B cell (primary cell): ENCODE measurements around the gene DDB1. TPM values are rescaled to one million over a fixed set of nuclear protein-coding genes. Genes with fewer than 3 reads are reported as not detected.
A peak's percentile ranks its signal among the peaks of the same experiment; 100 is the strongest.

Source experiments
- ATAC-seq: fragments of 200-7000 bp; cut with Tn5 transposase; one replicate; pipeline ENCODE4 v1.10.0; 2021; ENCODE audit warnings: low read depth, mild to moderate bottlenecking, moderate number of reproducible peaks, moderate library complexity
- CTCF ChIA-PET: fragments of 350-600 bp; sonication (Branson Sonifier 250); formaldehyde crosslinking; loops from one replicate; lab custom pipeline; 2021; ENCODE audit warnings: antibody characterized with exemption, inconsistent platforms; lab: Charles Lee
- POLR2A ChIA-PET: fragments of 350-600 bp; sonication (Branson Sonifier 250); formaldehyde crosslinking; loops from one replicate; lab custom pipeline; 2021; ENCODE audit warnings: antibody characterized with exemption; lab: Charles Lee
- DNase-seq: peaks from one replicate; pipeline ENCODE4 v3.0.0; 2013
- H2AFZ ChIP-seq: 2 replicates; pipeline ENCODE4 v1.6.1; 2012; ENCODE audit warnings: mild to moderate bottlenecking, low read depth, low read length; ENCODE audit not compliant: insufficient read depth, poor library complexity, severe bottlenecking
- H3K27ac ChIP-seq, 2 donors: 1 replicate in 1 of 2; 2 replicates in 1 of 2; pipeline ENCODE4 v1.5.1; 2012 to 2013; ENCODE audit warnings: low read length in 2 of 2, mild to moderate bottlenecking in 2 of 2, moderate library complexity in 1 of 2
- H3K27me3 ChIP-seq, 4 experiments: fragments of 200-600 bp in 1 of 4; sonication (generic) in 1 of 4; replicated peaks in 1 of 4; 1 replicate in 2 of 4; 2 replicates in 2 of 4; pipeline versions ENCODE4 v1.6.1 to v1.7.0; 2013 to 2016; ENCODE audit warnings: low read length in 3 of 4, mild to moderate bottlenecking in 2 of 4, mixed read lengths in 1 of 4, moderate library complexity in 1 of 4; ENCODE audit not compliant: insufficient read depth in 4 of 4, control insufficient read depth in 3 of 4; ENCODE audit errors: control extremely low read depth in 1 of 4
- H3K36me3 ChIP-seq, 2 experiments: replicated peaks in 1 of 2; 1 replicate in 1 of 2; 2 replicates in 1 of 2; pipeline versions ENCODE4 v1.6.1 to v1.7.1; 2013; ENCODE audit warnings: low read length in 1 of 2; ENCODE audit not compliant: insufficient read depth in 2 of 2, control insufficient read depth in 1 of 2; ENCODE audit errors: control extremely low read depth in 1 of 2, extremely low read depth in 1 of 2
- H3K4me1 ChIP-seq, 2 donors: fragments of 200-600 bp in 1 of 2; sonication (generic) in 1 of 2; 1 replicate in 1 of 2; 2 replicates in 1 of 2; pipeline versions ENCODE4 v1.5.1 to v1.6.1; 2013 to 2017; ENCODE audit warnings: low read length in 2 of 2; ENCODE audit not compliant: control insufficient read depth in 2 of 2, insufficient read depth in 2 of 2
- H3K4me2 ChIP-seq: replicated peaks from 2 replicates; pipeline ENCODE3; 2012; ENCODE audit warnings: mild to moderate bottlenecking, low read depth, low read length; ENCODE audit not compliant: poor library complexity, severe bottlenecking
- H3K4me3 ChIP-seq, 5 experiments: fragments of 200-600 bp in 1 of 5; sonication (generic) in 1 of 5; 1 replicate in 3 of 5; 2 replicates in 2 of 5; pipeline versions ENCODE4 v1.5.1 to v1.7.0; 2011 to 2016; ENCODE audit warnings: low read length in 4 of 5, mild to moderate bottlenecking in 4 of 5, low read depth in 2 of 5, control low read depth in 1 of 5, moderate library complexity in 1 of 5; ENCODE audit not compliant: insufficient read depth in 1 of 5; ENCODE audit errors: control extremely low read depth in 1 of 5, extremely low read depth in 1 of 5
- H3K79me2 ChIP-seq: fragments of 200-600 bp; sonication (generic); one replicate; pipeline ENCODE4 v1.6.0; 2016; ENCODE audit warnings: low read length; ENCODE audit not compliant: control insufficient read depth, insufficient read depth
- H3K9ac ChIP-seq: fragments of 200-600 bp; sonication (generic); 2 replicates; pipeline ENCODE4 v1.6.1; 2017; ENCODE audit warnings: mild to moderate bottlenecking, low read length, moderate library complexity
- H3K9me3 ChIP-seq, 3 donors: one replicate each; pipeline versions ENCODE4 v1.6.1 to v1.7.1; 2013; ENCODE audit warnings: low read length in 2 of 3; ENCODE audit not compliant: control insufficient read depth in 2 of 3, insufficient read depth in 1 of 3; ENCODE audit errors: control extremely low read depth in 1 of 3
- H4K20me1 ChIP-seq: 2 replicates; pipeline ENCODE4 v1.6.0; 2012; ENCODE audit warnings: mild to moderate bottlenecking, low read length; ENCODE audit not compliant: insufficient read depth, control insufficient read depth, poor library complexity, severe bottlenecking
- H3K27ac Mint-ChIP-seq: one replicate; pipeline ENCODE4 v1.8.0; 2021; ENCODE audit warnings: mixed read lengths
- H3K27me3 Mint-ChIP-seq: one replicate; pipeline ENCODE4 v1.8.0; 2021; ENCODE audit warnings: mixed read lengths
- H3K4me1 Mint-ChIP-seq: one replicate; pipeline ENCODE4 v1.8.0; 2021; ENCODE audit warnings: mixed read lengths
- H3K4me3 Mint-ChIP-seq: one replicate; pipeline ENCODE4 v1.8.0; 2021; ENCODE audit warnings: mixed read lengths
- H3K9me3 Mint-ChIP-seq: one replicate; pipeline ENCODE4 v1.8.0; 2022; ENCODE audit warnings: mixed read lengths; ENCODE audit not compliant: insufficient read depth
- EZH2 ChIP-seq: IDR thresholded peaks from 2 replicates; pipeline ENCODE4 v1.6.1; 2012; ENCODE audit warnings: borderline replicate concordance, low read depth, mild to moderate bottlenecking, moderate library complexity, low read length; ENCODE audit not compliant: insufficient read depth, poor library complexity, severe bottlenecking
- WGBS: methylation state at CpG from one replicate; pipeline ENCODE4 v1.1.5; 2013; ENCODE audit warnings: missing lambda C conversion rate; ENCODE audit not compliant: insufficient coverage; 5-methylcytosine and 5-hydroxymethylcytosine counted together
- intact Hi-C: fragments of 100-400 bp; cut with micrococcal nuclease; formaldehyde crosslinking; loops from one replicate; pipeline ENCODE4 v1.10.0; 2022
- polyA plus RNA-seq: library from polyadenylated mRNA; depleted of rRNA; stranded (reverse); fragments of >200 nt; gene quantifications from 2 replicates; pipeline ENCODE4 v1.2.3, GENCODE V29; 2012
- total RNA-seq, 2 donors: library from RNA; stranded (reverse); fragments of 120-200 nt in 1 of 2; gene quantifications; 1 replicate in 1 of 2; 2 replicates in 1 of 2; pipeline versions ENCODE4 v1.2.3 to v1.2.4, GENCODE V29; 2013 to 2022
- TF ChIP-seq, protein P1 (sequence below): fragments of 200-600 bp; IDR thresholded peaks from one replicate; pipeline ENCODE4 v1.8.0; 2022; ENCODE audit warnings: antibody characterized with exemption, mild to moderate bottlenecking

The DDB1 gene
- total and polyA plus RNA-seq, 2 donors (not counting 1 experiment from before 2014, with no cell fraction given), result 52.4 to 155 TPM

- no peaks in the 10 kb centered on the region for H3K9me3 Mint-ChIP-seq
- no peak for DNase-seq
- Histone ChIP-seq H3K27me3 (no peaks in the 10 kb centered on the region), H3K9me3 (no peaks in the 10 kb centered on the region), H2AFZ (peak overlapping the region; percentile 97), H3K4me2 (peak overlapping the region; percentile 86), H3K9ac (peak overlapping the region; percentile 95), H3K4me1 (peaks cover 41 to 44% of the 10 kb centered on the region in 2 donors), H3K4me3 (peak overlapping the region; percentile 86 to 99 (median 97)), H3K36me3 (peaks cover 0 to 30% of the 10 kb centered on the region in 2 experiments), H3K79me2 (peaks cover 64% of the 10 kb centered on the region), H4K20me1 (peaks cover 13% of the 10 kb centered on the region), H3K27ac (peak overlapping the region; percentile 93)
- H3K27me3 Mint-ChIP-seq, result no peaks in the 10 kb centered on the region
- peak overlapping the region; percentile 99 for H3K4me3 Mint-ChIP-seq
- CTCF ChIA-PET, result interaction anchor here (0.9 to 20.9 kb wide), 6 partner anchors 9 to 73 kb away, joined by 3 to 436 read pairs (median 16); partner anchors contain the start of genes DDB1, TKFC and TMEM216
- peak overlapping the region; percentile 98 for H3K27ac Mint-ChIP-seq
- ATAC-seq, result no peak
- 2% methylated on average over 12 of the region's 12 CpGs for WGBS
- intact Hi-C loops, result loop anchor here (1.0 kb wide), 2 partner anchors 26 to 68 kb away; partner anchors contain the start of gene SDHAF2
- POLR2A ChIA-PET, result interaction anchor here (0.8 to 3.2 kb wide), 12 partner anchors 8 to 67 kb away, joined by 3 to 24 read pairs (median 8); partner anchors contain the start of genes CPSF7, DDB1, SDHAF2 and TKFC
- H3K4me1 Mint-ChIP-seq, result peaks cover 47% of the 10 kb centered on the region
- TF ChIP-seq EZH2, result no peak
- TF ChIP-seq, protein P1, sequence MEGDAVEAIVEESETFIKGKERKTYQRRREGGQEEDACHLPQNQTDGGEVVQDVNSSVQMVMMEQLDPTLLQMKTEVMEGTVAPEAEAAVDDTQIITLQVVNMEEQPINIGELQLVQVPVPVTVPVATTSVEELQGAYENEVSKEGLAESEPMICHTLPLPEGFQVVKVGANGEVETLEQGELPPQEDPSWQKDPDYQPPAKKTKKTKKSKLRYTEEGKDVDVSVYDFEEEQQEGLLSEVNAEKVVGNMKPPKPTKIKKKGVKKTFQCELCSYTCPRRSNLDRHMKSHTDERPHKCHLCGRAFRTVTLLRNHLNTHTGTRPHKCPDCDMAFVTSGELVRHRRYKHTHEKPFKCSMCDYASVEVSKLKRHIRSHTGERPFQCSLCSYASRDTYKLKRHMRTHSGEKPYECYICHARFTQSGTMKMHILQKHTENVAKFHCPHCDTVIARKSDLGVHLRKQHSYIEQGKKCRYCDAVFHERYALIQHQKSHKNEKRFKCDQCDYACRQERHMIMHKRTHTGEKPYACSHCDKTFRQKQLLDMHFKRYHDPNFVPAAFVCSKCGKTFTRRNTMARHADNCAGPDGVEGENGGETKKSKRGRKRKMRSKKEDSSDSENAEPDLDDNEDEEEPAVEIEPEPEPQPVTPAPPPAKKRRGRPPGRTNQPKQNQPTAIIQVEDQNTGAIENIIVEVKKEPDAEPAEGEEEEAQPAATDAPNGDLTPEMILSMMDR, result no peak
Observed at GRCh38 chr11:61362542-61362875, 29.6 kb upstream of the DDB1 start.
